Urothelium cell line (cell line): ENCODE measurements around the gene DDX4.
"Not testable (repeated sequence)": the region's sequence is repeated elsewhere in the genome, so short reads cannot be mapped to it uniquely, and the experiment has no call there.

Source experiments
- DNase-seq: peaks from one replicate; pipeline ENCODE4 v3.0.0; 2011; ENCODE audit warnings: low spot score, mixed read lengths
- FAIRE-seq: peaks from 2 replicates; lab custom pipeline; 2011; peaks lifted over from hg19 to GRCh38; lab: Jason Lieb, UNC

The DDX4 gene

DNA sequence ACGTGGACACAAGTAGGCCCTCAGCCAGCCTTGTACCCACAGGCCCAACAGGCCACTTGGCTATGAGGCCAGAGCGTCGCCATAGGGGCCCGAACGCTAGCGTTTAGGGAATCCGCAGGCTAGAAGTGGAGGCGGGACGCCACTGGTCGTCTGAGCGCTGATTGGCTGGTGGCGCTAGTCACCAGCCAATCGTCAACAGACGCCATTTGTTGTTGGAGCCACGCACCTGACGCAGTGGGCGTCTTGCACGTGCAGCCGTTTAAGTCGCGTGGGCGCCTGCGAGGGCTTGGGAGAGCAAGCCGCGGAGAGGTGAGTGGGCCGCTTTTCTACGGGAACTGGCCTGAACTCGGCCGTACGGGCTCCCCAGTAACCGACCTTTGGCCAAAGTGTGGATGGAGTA, at the start of gene DDX4:
TSS of gene DDX4 (plus strand) at position 269 of the 400 bp plus-strand sequence. CDS start 903 bp downstream, outside the sequence.
- DNase-seq (no peak), FAIRE-seq (no peak)

DNA sequence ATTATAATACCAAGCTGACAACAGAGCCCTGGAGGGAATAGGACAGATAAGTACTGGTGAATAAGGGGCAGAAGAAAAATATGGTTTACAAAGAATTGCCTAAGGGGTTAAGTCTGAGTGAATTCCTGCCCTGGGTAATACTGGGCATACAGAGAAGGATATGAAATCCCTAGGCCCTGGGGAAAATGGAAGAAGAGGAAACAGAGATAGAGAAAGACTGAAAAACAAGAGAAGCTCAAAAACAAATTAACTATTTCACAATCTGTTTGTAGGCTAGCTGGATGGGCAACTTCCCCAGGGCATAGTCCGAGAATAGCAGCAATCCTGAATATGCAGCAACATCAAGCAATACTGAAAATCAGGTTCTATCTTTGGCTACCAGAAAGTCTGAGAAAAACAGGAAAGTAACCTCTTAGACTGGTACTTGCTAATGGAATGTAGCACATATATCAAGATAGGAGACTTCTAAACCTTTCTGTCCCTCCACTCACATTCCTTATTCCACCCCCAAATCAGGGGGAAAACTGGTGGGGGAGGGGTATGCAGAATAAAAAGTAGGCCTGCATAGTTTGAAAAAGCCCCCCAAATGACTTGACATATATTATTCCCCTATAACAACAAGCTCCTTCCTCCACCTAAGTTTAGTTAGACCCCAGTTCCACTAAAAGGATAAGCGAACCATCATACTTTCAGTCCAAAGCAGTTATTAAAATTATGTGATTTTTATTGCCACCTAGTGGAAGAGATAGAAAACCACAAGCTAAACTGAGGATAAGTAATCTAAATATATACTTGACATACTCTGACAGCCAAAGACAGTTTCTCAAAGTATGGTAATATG, 46.4 kb upstream of the DDX4 start:
- FAIRE-seq, result no peak
- peak; percentile 30 for DNase-seq

DNA sequence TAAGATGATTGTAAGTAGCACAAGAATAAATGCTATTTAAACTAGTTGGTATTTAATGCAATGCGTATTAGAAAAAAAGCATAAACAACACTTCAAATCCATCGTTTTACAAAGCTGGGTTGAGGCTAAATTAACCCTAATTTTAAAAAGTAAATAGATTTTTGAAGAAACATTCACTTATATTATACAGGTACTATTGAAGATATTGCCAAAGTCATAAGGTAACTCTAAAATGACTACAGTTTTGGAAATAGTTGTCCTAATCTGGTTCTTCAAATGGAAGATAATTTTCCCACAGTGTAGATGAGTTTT, 45.8 kb upstream of the DDX4 start:
- FAIRE-seq (no peak), DNase-seq (no peak)

DNA sequence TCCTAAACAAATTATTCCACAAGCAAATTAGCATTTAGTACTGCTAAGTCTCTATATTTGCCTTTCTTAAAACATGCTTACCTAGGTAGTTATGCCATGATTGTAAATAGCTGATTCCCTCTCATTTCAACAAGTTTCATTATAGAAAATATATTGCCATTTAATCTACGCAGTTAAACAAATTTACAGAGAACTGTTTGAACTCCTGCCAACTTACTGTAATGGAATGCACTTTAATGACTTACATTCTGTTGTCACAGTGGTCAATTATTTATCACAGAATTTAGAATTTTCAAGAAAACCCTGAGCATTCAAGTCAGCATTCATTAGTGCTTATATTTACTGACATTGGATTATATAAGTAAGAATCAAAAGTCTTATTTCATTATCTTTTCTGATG, 45.4 kb upstream of the DDX4 start:
- no peak for DNase-seq
- no peak for FAIRE-seq

DNA sequence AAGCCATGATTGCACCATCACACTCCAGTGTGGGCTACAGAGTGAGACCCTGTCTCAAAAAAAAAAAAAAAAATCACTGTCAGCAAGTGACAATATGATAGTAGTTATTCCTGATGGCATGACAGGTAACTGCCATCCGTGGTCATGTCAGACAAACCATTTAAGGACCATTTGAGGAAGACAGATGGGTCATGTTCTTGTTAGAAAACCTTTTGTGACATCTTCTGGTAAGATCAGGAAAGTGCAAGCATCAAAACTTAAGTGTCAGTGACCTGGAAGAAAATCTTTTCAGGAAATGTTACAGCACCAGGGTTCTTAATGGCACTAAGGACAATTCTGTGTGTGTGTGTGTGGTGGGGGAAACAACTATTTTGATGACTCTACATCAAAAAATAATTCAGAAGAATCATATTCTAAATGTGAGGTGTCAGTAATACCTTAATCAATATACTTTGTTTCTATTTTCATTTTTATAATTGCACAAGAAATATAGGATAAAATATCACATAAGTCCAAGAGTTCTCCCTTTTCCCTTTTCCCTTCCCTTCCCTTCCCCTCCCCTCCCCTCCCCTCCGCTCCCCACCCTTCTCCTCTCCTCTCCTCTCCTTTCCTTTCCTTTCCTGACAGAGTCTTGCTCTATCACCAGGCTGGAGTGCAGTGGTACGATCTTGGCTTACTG, 43.6 kb upstream of the DDX4 start:
- peak; percentile 14 for DNase-seq
- no peak for FAIRE-seq

DNA sequence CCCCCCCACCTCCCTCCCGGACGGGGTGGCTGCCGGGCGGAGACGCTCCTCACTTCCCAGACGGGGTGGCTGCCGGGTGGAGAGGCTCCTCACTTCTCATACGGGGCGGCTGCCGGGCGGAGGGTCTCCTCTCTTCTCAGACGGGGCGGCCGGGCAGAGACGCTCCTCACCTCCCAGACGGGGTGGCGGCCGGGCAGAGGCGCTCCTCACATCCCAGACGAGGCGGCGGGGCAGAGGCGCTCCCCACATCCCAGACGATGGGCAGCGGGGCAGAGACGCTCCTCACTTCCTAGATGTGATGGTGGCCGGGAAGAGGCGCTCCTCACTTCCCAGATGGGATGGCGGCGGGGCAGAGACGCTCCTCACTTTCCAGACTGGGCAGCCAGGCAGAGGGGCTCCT, 41.2 kb upstream of the DDX4 start:
- not testable (repeated sequence) for FAIRE-seq, DNase-seq

DNA sequence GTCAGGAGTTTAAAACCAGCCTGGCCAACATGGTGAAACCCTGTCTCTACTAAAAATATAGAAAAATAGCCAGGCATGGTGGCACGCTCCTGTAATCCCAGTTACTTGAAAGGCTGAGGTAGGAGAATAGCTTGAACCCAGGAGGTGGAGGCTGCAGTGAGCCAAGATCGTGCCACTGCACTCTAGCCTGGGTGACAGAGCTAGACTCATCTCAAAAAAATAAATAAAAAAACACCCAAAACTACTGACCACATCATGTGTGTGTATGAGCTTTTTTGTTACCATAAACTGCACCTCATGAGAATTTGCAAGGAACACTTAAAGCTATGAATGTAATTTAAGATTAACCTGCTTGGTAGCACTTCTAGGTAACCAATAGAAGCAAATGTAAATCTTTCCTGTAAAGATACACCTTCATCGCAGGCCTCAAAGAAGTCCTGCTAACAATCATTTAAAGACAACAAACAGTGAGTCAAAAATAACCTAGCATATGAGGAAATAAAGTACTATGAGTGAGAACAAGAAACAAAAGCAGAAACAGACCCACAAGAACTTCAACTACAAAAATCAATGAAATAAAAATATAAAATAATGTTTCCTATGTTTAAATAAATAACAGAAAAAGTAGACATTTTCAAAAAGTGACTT, 38.7 kb upstream of the DDX4 start:
- DNase-seq (no peak), FAIRE-seq (no peak)

DNA sequence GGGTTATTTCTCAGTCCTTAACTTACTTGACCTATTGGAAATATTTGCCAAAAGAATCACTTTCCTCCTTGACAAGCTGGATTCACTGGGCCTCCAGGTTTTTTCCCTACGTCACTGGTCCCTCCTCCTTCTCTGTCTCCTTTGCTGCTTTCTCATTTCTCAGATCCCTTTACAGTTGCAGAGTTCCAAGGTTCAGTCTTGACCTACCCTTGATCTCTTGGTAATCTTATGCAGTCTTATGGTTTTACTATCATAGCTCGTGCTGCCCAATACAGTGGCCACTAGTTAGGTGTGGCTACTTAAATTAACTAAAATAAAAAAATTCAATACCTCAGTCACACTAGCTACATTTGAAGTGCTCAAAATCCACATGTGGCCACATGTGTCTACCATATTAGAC, 37.1 kb upstream of the DDX4 start:
- DNase-seq (no peak), FAIRE-seq (no peak)

DNA sequence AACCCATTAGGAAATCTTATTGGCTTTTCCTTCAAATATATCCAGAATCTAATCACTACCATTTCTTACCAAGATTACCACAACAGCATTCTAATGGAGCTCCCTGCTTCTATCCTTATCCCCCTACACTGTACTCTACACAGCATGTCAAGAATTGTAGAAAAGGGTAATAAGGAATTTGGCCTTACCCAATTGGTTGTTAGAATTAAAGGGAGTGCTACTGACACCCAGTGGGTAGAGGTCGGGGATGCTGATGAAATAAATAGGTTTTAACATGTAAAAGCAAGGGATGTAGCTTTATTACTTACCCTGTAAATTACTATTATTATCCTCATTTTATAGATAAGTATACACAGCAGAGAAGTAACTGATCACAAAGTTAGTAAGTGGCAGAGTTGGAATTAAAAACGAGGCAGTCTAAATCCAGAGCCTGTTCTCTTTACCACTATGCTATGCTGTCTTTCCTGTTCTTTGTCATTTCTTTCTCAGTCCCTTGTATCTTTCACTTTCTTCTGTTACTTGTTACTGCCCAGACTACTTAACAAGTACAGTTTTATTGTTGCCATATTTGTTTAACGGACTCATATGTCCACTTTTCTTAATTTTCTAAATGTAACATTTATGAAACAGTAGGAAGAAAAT, 36.3 kb upstream of the DDX4 start:
- DNase-seq, result no peak
- FAIRE-seq, result no peak

DNA sequence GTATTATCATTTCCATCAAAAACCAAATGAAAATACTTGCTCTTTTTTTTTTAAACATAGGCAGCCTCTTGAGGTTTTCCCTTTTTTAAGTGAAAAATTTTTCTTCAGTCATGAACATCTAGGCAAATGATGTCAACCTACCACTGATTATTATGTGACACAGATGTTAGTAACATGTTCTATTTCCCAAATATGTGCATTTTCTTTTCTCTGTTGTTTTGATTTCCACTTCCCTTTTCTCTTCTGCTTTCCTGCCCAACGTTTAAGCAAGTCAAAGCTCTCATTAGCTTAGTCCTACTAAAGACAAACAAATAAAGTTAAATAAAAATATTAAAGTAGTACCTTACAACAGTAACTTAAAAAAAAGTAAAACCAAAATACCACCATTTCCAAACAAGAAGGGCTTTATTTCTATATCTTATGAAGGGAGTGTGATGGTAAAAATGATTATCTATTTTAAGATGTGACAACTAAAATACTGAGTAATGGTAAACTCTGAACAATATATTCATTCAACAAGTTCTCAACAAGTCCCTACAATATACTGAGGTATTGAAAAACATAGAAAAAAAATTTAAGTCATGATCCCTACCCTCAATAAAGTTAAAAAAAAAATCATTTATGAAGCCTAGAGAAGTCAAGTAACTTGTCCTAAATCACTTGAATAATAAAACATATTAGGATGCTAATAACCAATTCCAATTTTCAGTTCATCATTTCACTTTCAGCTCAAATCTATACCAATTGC, 35.1 kb upstream of the DDX4 start:
- DNase-seq, result no peak
- no peak for FAIRE-seq

DNA sequence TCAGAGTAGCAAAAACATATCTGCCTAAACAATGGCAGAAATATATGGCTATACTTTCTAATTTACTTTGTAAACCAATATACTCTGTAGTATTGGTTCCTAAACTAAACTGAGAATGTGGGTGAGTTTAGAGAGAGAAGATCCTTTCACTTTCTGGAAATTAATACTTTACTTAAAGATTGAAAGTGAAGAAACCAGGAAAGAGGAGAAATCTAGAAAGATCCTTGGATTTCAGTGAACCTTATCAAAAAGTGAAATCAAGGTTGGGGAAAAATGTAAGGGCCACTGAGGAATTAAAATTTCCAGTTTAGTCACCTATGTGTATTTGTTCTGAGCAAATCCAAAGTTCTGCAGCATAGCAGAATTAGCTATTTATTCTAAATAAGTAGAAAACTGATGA, 31.6 kb upstream of the DDX4 start:
- DNase-seq, result no peak
- FAIRE-seq, result no peak

DNA sequence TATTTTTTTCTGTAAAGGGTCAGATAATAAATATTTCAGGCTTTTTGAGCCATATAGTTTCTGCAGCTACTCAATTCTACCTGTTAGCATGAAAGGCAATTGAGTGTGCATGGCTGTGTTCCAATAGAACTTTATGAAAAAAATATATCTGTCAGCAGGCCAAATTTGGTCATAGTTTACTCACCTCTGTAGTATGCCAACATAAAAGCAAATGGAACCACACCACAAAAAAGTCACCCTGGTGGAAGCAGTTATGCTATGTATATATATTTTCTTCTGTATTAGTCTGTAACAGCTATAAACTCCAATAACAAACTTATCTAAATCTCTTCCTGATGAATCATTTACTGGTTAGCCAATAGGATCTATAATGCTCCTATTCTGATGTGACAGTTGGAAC, 29.1 kb upstream of the DDX4 start:
- FAIRE-seq (no peak), DNase-seq (no peak)

DNA sequence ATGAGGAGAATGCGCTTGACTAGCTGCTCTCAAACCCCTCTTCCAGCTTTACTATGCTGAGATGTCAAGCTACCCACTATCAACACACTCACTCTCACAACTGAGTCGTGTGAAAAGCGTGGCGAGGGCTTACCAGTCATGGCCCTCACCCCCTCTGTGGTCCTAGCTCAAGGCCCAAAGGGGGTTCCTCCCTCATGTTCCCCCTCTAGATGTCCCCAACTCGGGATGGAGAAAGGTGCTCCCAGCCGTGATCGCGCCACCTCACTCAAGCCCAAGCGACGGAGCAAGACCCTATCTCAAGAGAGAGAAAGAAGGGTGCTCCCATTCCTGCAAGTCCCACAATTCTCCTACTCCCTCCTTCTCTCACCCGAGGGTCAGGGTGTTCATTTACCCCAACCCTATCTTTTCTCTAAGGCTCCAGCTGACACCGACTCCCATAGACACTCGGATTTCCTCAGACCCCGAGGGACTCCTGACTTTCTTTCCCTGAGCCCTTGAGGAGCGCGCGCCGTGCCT, 26.3 kb upstream of the DDX4 start:
- FAIRE-seq (no peak), DNase-seq (no peak)

DNA sequence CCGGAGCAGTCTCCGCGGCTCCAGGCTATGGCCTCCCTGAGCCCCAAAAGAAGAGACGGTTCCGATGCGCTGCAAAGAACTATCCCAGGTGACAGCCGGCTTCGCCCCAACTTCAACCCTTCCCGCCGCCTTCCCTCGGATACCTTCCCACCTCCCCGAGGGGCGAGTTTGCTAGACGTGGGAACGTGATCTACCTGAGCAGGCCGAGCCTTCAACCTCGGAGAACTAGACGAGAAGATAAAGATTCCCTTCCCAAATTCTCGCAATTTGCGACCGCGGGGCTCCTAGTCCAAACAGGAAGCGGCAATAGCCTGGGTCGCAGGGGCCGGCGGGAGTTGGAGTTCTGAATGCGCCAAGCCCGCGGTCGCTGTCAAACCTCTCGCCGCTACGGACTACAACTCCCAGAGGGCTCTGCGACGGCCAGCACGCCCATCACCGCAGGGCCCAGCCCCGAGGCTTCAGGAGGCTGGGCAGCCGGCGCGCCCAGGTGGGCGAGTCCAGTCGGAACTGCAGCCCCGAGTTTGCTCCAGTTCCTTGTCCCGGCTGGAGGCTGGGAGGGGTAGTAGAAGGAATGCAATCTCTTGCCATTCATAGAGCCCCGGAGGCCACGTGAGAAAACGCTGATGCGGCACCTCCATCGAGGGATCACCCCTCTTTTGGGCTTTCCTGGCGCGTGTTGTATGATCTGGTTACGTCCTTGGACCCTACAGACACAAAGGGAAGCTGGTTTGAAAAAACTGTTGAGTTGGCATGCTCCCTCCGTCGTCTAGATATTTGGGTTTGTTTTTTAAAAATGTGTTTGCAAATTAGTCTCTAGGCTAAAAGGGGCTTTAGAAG, 25.6 kb upstream of the DDX4 start, which contains the start of gene SLC38A9:
TSS of gene SLC38A9 (minus strand) at position 302 of the 837 bp plus-strand sequence. CDS start 14,366 bp downstream, outside the sequence.
- peak; percentile 5 for FAIRE-seq
- DNase-seq, result peak; percentile 97

DNA sequence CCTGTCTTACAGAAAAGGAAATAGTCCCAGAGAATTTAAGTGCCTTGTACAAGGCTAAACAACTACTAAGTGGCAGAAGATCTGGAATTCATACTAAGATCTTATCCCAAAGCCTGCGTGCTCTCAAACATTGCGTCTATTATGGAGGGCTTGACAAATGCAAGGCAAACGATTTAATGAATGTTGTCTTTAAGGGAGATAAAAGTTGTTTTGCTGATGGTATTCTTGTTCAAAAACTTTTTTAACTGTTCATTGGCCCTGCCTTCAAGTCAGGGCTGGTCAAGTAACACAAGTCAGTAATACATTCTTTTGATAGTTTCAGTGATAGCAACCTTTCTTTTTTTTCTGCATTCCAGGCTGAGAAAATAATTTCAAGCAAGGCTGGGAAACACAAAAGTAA, 24.0 kb upstream of the DDX4 start:
- DNase-seq (no peak), FAIRE-seq (no peak)

DNA sequence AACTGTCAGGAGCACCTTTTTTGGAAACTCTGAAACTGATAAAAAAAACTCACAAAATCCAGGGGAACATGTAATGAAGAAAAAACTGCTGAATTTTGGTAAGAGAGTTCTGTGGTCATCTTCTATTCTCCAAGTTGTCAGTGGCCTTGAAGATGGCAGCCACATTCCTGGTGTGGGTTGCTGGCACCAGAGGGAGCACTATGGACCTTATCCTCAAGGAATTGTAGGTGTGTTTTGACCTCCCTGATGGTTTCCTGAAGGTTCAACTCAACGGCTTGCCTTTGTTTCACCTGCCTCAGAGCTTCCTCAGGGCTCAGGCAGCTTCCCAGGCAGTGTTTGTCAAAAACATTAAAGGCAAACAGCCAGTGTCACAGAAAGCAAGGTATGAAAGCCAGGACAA, 23.5 kb upstream of the DDX4 start:
- FAIRE-seq, result no peak

DNA sequence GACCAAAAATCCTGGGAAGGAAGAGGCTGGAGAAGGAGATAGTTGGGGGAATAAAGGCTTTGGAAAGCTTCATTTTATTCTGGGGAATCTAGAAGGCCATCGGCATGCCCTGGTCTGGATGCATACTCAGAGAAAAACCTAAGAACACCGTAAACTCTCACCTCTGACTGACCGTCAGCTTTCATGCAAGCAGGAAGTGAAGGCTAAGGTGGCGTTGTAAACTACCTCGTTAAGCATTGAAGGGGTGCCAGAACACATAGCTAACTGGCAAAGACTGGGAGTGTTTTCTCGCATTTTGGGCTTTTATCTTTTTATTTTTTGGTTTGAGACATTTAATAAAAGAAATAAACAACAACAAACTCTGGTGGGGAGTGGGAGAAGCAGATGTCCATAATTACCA, 23.1 kb upstream of the DDX4 start:
- FAIRE-seq (no peak), DNase-seq (no peak)

More for the DNA sequence above, 23.5 kb upstream of the DDX4 start:
- DNase-seq, result no peak

DNA sequence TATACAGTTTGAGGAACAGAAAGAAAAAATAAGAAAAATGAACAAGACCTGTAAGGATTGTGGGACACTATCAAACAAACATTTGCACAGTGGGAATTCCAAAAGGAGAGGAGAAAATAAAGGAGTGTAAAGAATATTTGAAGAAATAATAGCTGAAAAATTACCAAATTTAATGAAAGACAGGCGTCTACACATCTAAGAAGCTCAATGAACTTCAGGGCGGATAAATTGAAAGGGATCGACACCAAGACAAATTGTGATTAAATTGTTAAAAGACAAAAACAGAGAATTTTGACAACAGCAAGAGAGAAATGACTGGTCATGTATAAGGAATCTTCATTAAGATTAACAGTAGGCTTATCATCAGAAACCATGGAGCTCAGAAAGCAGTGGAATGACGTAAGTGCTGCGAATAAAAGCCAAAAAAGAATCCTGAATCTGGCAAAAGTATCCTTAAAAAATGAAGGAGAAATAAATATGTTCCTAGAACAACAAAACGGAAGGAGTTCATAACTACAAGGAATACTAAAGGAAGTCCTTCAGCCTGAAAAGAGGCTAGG, 22.3 kb upstream of the DDX4 start:
- DNase-seq (no peak), FAIRE-seq (no peak)

DNA sequence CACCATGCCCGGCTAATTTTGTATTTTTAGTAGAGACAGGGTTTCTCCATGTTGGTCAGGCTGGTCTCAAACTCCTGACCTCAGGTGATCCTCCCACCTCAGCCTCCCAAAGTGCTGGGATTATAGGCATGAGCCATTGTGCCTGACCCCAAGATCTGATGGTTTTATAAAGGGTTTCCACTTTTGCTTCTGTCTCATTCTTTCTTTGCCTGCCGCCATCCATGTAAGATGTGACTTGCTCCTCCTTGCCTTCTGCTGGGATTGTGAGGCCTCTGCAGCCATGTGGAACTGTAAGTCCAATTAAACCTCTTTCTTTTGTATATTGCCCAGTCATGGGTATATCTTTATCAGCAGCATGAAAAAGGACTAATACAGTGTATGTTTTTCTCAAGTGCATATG, 18.8 kb upstream of the DDX4 start:
- FAIRE-seq, DNase-seq: not testable (repeated sequence)
